Suppressor macrophage treated with lipopolysaccharide for 4 hours (primary cell): Measurements from ENCODE around the gene PTPRS.

ENCODE experiments used
- DNase-seq: peaks from one replicate; pipeline ENCODE4 v3.0.0-alpha.2; 2020

The PTPRS gene

DNA sequence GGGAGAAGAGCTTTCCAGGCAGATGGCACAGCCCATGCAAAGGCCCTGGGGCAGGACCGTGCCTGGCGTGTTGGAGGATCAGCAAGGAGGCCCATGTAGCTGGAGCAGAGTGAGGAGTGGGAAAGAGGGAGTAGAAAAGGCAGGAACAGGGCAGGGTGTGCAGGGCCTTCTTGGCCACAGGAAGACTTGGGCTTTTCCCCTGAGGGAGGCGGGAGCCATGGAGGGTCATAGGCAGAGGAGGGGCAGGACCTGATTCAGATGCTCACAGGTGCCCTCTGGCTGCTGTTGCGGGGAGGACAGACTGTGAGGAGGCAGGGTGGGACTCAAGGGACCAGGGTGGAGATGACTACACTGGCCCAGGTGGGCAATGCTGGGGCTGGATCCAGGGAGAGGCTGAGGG, 13.8 kb upstream of the PTPRS start:
- DNase-seq: no peak

DNA sequence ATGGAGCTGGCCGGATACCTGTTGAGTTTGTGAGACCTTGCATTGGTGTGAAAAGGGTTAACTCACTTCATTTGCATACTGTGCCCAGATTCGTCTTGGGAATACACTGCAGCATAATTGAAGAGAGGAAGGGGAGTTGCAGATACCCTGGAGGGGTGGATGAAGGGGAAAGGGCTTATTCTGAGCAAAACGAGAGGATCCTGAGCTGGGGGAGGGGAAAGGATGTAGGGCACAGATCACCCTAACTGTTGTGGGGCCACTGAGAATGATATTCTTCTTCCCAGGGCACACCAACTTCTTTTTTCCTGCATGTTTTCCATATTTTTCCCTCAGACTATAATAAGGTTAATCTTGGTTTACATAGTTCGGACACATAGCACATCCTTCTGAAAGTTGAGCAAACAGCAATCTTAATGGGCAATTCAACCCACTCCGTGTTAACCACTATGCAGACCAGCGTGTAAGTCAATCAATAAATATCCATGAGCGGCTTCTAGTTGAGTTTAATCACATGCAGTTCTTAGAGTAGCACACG, 11.7 kb upstream of the PTPRS start:
- DNase-seq: no peak

DNA sequence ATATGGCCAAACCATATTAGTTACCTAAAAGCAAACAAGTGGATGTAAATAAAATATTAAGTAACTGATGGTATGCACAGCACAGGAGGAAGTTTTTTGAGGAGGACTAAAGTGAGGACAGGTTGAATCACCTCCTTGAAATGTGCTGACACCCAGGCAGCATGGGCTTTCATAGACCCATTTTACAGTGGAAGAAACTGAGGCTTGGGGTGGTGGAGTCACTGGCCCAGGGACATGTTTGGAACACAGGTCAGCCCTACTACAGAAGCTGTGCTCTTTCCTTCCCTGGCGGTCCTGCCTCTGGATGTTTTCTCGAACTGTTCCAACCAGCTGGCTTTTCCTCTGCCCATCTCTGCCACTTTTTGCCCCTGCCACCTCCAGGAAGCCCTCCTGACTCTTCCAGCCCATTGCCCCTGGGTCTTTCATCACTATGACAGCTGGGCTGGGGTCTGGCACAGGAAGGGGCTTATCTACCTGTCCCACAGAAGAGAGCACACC, 11.2 kb upstream of the PTPRS start:
- no peak for DNase-seq

DNA sequence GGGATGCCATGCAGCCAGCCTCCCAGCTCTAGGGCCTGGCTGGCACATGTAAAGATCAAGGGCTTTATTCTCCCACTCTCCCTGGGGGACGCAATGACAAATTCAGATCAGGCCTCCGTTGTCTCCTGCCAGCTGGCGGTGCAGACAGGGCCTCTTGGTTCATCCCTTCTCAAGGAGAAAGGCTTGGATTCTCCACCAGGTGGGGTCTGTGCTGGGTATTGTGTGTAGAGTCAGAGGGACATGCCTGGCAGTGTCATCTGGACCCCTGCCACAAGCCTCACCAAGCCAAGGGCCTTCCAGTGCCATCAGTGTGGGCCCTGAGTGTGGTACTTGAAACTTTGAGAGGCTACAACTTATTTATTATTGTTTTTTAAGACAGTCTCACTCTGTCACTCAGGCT, 8.4 kb upstream of the PTPRS start:
- no peak for DNase-seq

DNA sequence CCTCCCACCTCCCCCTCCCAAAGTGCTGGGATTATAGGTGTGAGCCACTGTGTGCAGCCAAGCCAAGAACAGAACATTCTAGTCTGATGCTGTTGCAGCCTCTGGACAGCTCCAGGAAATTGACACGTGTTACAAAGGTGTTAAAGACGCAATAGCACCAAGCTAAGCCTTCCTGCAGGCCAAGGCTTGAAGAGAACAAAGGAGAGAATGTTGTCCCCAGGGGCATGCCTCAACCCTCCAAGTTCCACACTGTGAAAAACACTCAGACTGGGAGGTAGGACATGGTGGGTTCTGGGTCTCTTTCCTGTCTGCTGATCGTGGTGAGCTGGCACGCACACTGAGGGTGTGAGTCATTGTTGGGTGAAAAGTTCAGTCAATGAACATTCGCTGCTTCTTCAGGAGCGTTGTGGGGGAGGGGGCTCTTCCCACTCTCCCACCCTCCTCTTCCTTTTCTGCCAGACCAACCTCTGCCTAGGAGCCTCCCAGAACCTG, 5.3 kb upstream of the PTPRS start:
- DNase-seq: no peak

DNA sequence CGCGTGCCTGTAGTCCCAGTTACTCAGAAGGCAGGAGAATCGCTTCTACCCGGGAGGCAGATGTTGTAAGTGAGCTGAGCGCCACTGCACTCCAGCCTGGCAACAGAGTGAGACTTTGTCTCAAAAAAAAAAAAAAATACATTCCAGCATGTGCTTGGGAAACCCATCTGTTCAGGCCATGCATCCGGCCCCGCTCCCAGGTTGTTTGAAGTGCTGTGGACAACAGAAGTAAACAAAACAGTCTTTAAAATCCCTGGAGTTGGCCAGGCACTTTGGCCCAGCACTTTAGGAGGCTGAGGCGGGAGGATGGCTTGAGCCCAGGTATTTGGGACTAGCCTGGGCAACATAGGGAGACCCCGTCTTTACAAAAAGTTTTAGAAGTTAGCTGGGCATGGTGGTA, 3.2 kb upstream of the PTPRS start:
- DNase-seq: no peak

DNA sequence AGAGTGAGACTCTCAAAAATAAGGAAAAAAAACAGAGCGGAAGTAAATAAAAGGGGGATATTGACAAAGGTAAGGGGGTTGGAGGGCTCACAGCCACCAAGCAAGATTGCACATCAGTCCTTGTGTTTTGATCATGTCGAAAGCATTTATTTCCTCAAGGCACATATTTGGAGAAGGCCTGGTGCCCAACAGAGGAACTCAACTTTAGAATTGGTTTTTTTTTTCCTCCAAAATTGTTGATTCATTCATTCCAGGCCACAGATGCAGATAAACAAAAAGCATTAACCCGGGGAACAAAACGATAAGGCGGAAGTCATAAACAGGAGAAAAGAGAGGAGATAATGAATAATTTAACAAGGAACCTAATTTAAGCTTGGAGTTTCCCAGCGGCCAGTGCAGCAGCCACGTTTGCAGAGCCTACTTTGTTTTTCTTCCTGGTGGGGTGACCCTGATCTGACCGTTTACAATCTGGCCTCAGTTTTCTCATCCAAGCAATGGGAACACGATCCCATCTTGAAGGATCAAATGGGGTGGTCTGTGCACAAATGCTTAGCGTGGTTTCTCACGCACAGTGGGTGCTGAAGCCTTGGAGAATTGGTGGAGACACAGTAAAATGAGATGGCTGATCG, 2.1 kb upstream of the PTPRS start:
- DNase-seq: no peak

DNA sequence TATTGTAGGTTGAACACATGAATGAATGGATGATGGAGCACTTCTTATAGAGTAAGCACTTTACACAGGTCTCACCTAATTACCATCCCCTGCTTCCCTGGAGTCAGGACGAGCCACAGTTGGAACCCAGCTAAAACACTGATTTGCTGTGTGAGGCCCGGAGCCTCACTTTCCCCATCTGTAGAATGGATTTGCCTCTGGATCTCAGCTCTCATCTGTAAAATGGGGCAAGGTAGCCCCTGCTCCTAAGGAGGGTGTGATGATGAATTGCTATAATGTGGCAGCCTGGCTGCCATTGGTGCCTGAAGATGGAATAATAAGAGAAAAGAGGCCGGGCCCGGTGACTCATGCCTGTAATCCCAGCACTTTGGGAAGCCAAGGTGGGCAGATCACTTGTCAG, 1.4 kb upstream of the PTPRS start:
- no peak for DNase-seq

DNA sequence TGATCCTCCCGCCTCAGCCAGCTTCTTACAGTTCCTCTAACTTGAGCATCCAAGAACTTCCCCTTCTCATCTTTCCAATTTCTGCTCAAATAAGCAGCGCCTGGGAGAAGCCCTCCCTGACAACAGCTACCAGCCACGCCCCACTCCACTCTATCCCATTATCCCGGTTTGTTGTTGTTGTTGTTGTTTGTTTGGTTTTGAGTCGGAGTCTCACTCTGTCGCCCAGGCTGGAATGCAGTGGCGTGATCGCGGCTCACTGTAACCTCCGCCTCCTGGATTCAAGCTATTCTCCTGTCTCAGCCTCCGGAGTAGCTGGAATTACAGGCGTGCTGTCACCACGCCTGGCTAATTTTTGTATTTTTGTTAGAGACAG, 822 bp upstream of the PTPRS start:
- DNase-seq: no peak

DNA sequence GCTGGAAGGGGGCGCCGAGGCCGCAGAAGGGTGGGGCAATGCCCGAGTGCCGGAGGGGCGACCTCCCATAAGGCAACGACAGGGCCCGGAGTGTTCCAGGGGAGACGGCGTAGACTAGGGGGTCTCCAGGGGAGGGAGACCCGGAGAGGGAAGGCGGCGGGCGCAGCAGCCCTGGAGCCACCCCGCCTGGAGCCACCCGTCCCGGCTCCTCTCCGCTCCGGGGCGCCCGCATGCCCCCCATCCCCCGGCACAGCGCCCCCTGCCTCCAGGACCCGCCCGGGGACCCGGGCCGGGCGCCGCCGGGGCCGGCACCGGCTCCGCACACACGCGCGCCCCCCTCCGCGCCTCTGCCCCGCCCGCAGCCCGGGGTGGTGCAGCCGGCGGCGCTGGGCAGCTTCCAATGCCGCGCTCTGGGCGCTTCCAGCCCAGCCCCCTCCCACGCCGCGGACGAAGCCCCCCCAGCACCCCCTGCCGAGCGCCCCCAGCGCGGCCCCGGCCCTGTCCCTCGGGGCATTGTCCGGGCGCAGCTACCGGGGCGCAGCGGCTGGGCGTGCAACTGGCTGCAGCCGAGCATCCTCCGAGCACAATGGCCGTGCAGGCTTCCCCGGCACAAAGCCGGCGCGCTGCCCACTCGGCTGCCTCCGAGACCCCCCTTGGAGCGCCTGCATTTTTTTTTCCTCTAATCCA, 519 bp downstream of the PTPRS start:
- no peak for DNase-seq

DNA sequence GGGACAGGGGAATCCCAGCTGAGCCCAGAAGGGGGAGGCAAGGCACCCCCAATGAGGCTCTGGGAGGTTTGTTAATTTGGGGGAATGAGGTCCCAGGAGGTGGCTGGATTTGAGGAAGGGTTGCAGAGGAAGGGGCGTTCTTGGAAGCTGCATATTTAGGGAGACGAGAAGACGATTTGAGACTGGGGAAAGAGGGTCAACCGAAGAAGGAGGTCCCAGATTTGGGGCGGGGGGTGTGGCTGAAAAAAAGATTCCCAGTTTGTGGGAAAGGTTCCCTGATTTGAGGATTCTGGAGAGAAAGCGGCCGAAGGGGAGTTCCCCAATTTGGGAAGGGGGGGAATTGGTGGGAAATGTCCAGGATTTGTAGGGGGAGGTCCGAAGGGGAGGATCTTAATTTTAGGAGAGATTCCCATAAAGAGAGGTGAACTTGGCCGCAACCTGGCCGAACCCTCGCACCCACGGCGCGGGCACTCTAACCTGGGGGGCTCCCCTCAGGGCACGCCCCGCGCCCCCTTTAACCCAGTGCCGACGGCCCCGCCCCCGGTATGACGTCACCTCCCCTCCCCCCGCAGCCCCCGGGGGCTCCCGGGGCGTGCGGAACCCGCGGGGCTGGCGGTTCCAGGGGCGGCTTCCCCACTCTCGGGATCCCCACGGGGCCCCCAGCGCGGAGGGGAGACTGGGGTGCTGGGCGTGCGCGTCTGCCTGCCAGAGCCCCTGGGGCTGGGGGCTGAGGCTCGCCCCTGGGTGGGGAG, 1.2 kb downstream of the PTPRS start:
- DNase-seq: no peak

DNA sequence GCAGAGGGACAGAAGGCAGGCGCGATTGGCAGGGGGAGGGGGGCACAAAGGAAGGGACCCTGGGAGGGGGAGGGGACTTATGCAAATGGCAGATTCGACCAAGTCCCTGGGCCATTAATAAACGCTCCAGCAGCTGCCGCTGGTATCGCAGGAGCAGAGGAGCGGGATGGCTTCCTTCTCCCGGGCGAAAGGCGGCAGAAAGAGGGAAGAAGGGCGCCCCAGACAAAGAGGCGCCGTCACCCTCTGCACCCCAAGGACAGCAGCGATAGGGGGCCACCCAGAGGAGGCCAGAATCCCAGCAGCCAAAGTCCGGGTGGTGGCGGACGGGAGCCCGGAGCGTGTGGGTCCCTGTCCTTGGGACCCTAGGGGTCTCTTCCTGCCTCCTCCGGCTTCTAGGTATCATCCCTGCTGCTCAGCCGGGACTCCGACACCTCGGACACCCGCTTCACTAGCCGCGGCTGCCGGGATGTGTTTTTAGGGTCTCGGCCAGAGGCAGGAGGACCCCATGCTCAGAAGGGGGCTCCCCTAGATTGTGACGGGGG, 1.9 kb downstream of the PTPRS start:
- DNase-seq: no peak

DNA sequence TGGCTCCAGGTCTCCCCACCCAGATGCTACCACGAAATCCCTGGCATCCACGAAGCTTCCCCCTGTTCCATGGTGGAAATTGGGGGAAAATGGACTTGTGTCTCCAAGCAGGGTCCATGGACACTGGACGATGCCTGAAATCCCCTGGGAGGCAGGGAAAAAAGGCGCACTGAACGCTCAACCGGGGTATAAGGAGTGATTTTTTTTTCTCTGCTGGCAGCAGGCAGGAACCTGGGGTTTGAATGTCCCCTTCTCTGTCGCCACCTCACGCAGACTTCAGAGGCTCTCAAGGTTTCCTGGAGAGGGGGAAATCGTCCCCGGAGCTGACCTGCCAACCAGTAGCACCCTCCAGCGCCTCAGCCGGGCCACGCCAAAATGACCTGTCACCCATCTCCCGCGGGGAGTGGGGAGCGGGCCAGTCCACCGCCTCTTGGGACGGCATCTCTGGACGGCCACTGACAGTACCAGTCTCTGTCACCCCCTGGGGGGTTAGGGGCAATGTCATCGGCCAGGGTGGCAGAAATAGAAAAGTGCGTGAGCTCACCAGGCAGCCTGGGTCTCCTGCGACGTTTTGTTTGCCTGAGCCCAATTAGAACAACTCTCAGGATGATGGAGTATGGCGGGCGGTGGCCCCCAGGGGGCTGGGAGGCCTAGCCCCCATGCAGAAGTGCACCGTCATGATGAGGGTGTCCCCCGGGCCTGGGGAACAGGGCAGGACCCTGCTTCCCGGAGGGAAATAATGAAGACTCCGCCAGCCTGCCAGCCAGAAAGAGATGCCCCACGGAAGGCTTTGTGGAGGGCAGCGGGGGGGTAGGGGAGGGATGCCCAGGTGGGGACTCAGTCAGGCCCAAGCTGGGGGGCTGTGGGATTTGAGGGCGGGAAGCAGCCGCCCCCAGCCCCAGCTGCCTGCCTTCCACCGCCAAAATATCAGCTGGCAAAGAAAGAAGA, 2.6 kb downstream of the PTPRS start:
- no peak for DNase-seq

DNA sequence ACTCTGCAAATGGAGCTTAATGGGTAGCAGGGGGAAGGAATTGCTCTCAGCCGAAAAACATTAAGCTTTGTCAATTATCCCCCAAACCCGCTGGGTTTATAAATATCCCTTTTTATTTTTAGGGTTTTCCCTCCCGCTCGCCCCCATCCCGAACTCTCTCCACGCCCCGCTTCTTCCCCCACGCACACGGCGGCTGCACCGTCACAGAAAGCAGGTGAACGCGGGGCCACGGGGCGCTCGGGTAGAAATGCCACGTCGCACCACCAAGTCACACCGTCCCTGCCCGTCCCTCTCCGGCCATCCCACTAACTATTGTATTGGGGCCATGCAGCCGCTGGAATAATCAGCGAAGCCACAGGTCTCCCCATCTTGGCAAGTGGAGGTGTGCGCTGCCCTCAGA, 3.5 kb downstream of the PTPRS start:
- no peak for DNase-seq

DNA sequence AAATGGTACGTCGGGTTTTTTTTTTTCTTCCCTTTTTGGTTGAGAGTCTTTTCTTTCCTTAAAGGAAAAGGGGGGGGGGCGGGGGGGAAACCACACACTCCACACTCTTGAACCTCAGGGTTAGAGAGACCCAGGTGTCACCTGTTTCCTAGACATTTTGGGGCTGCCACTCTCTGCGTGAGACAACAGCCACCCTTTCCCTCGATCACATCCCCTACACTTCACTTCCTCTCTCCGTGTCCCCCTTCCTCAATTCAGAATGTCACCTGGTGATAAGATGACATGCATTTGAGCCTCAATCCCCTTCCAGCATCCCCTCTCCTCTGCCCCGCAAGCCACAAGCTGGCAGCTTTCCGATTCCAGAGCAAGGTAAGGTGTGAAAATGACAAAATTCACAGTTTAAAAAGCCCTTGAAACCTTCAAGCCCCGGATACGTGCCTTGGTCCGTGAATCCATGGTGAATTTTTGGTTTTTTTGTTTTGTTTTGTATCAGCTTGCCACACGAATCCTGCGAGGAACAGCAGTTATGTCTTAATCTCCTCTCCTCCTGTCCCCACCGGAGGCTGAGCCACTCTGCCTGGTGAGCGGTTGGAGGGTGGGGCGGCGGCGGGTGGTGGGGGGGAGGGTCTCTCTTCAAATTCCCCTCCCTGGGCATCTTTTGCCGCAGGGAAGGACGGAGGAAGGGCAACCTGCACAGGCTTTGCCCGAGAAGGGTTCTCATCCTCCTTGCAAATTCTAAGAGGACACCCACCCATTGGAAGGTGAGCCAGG, 4.2 kb downstream of the PTPRS start:
- no peak for DNase-seq

DNA sequence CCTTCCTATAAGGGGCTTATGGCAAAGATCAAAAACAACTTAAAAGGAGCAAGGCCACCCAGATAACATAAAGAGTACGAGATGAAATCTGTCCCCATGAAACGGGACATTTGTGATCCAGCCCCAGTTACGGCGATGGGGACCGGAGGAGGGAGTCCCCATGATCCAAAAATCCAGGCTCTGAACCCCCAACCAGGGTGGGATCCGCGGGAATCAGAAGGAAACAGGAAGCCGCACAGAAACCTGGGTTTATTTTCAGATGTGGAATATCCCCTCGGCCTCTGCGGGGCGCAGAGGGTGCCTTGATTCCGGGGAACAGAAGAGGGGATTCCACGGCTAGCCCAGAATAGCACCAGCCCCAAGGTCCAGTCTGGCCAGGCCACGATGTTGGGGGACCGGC, 5.0 kb downstream of the PTPRS start:
- DNase-seq: no peak

DNA sequence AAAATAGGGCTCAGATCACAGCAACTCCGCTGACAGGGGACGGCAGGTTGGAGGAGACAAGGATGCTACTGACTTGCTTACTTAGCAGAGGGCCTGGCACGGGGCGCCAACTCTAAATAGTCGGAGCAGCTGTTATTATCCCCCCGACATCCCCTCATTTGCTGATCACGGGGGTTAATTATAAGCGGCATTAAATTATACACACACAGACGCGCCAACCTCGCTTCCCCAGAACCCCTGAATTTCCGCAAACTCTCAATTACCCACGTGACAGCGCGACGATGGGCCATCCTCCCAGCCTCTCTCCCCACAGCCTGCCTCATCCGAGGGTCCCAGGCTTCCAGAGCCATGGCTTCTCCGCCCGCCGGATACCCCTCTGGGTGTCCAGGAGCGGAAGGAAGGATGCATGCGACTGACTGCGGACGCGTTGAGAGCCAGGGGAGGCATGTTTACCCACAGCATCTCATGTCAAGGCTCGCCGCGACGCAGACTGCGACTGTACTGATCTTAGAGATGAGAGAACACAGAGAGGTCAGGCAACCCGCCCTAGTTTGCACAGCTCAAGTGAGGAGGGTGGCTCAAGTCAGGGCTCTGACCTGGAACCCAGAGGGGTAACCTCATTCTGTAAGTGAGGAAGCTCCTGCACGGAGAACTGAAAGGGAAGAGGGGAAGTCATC, 5.7 kb downstream of the PTPRS start:
- no peak for DNase-seq

DNA sequence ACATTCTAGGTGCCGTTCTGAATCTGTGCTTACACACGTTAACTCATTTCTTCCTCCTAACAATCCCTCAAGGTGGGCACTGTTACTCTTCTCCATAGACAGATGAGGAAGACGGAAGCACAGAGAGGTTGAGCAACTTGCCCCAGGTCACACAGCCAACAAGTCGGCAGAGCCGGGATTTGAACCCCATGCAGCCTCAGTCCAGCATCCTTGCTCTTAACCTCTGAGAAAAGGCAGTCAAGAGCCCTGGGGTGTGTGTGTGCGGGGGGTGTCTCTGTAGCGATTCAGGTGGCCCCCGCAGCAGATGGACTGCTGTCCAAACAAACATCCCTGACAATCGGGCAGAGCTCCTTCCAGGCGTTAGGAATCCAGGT, 6.3 kb downstream of the PTPRS start:
- no peak for DNase-seq

DNA sequence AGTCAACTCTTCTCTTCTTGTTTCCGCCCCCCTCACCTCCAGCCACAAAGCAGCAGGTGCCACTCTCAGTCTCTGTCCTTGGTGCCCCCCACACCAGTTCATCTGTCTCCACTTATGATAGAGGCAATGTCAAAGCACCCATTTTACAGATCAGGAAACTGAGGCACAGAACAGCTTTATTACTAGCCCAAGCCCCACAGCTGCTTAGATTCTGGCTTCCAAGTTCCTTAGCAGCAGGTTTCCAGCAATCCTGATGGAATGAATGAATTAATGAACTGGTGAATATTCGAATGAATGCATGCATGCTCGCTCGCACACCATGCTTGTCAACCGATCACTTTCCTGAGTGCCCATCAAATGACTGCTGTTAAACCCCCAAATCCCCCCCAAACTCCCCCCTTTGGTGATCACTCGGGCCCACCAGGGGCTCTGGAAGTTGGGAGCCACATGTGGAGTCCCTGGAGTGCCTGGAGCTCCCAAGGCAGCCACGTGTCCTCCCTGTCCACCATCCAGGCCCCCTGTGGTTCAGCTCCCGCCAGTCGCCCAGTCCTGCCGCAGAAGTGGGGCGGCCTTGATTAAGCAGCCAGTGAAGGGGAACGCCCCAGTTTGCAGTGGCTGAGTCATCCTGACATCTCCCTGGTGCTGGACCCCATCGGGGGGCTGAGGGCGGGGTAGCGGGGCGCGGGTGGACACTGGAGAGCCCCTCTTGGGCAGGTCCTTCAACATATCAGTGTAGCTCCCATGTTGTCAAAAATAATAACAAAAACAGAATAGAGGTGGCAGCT, 6.8 kb downstream of the PTPRS start:
- no peak for DNase-seq

DNA sequence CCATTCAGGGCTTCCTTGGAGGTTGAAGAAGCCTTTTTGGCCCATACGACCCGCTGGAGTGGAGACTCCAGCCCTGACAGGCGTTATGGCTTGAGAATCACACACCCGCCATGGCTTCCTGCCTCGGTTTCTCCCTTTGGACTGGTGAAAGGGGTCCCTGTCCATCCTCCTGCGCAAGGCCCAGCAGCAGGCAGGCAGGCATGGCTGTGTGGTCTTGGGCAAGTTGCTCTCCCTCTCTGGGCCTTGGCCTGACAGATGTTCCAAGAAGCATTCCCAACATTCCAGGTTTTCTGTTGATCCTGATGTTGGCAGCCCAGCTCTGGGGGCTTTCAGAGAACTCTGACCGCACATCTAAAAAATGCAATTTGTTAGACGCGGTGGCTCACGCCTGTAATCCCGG, 8.1 kb downstream of the PTPRS start:
- no peak for DNase-seq
